Measurements from ENCODE around the gene FKRP.

The FKRP gene

GRCh38 chr19:46716672-46717033 is 29.2 kb upstream of the FKRP start:
- no peak for DNase-seq
- no peaks in the 10 kb centered on the region for H3K27me3 Mint-ChIP-seq
- H3K27ac Mint-ChIP-seq: peak overlapping the region; percentile 94
- peaks cover 64% of the 10 kb centered on the region for H3K36me3 Mint-ChIP-seq (ENCODE audit: low read depth)
- no peaks in the 10 kb centered on the region for H3K9me3 Mint-ChIP-seq
- H3K4me1 Mint-ChIP-seq (ENCODE audit: low read depth): peaks cover 47% of the 10 kb centered on the region
- H3K4me3 Mint-ChIP-seq: peak overlapping the region; percentile 93

DNA sequence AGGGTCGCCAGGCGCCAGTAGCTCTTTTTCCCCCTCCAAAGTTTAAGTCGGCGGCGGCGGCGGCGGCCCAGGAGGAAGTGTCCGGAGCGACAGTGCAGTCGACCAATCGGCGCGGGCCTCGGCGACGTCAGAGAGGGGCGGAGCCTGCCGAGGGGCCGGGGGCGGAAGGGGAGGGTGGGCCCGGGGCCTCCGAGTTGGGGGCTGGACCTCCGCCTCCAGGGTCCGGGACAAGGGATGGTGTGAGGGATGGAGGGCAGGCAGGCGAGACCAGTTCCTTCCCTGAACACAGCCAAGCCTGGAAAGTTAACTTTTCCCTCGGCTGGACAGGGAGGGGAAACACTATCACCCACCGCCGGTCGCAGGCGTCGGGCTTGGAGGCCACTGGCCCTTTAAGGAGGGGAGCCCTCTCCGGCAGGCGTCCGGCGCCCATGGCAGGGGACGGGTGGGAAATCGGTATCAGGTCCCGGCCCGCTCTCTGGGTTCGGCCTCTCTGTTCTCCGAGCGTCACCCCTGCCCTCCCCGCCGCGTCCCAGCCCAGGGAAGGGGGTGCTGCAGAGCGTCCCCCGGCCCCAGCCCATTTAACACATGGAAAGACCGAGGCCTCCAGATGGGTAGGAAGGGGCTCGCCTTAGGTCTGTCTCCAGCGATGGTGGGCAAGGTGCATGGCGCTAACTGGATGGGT is 28.7 kb upstream of the FKRP start, which contains the start of gene PRKD2:
PRKD2 (minus strand) TSS at position 81 of the 682 bp plus-strand sequence. CDS start 744 bp downstream, outside the sequence.
- H3K36me3 Mint-ChIP-seq (ENCODE audit: low read depth): peaks cover 70% of the 10 kb centered on the region
- peaks cover 49% of the 10 kb centered on the region for H3K4me1 Mint-ChIP-seq (ENCODE audit: low read depth)
- H3K9me3 Mint-ChIP-seq: no peaks in the 10 kb centered on the region
- no peaks in the 10 kb centered on the region for H3K27me3 Mint-ChIP-seq
- DNase-seq: peak; percentile 96
- peak within 1 kb of the TSS; percentile 94 for H3K27ac Mint-ChIP-seq
- peak within 1 kb of the TSS; percentile 93 for H3K4me3 Mint-ChIP-seq

GRCh38 chr19:46717716-46718143 is 28.1 kb upstream of the FKRP start:
- peak; percentile 60 for DNase-seq
- no peaks in the 10 kb centered on the region for H3K27me3 Mint-ChIP-seq
- H3K4me3 Mint-ChIP-seq: peak overlapping the region; percentile 93
- peak overlapping the region; percentile 94 for H3K27ac Mint-ChIP-seq
- no peaks in the 10 kb centered on the region for H3K9me3 Mint-ChIP-seq
- H3K4me1 Mint-ChIP-seq (ENCODE audit: low read depth): peaks cover 45% of the 10 kb centered on the region
- peaks cover 70% of the 10 kb centered on the region for H3K36me3 Mint-ChIP-seq (ENCODE audit: low read depth)

GRCh38 chr19:46718157-46718933 is 27.5 kb upstream of the FKRP start:
- Mint-ChIP-seq H3K36me3 (ENCODE audit: low read depth) (peaks cover 73% of the 10 kb centered on the region), H3K4me3 (peak overlapping the region; percentile 93), H3K4me1 (ENCODE audit: low read depth) (peaks cover 44% of the 10 kb centered on the region), H3K9me3 (no peaks in the 10 kb centered on the region), H3K27me3 (no peaks in the 10 kb centered on the region), H3K27ac (peak overlapping the region; percentile 94)
- DNase-seq: peak; percentile 71

- Mint-ChIP-seq H3K27me3 (no peaks in the 10 kb centered on the region), H3K9me3 (no peaks in the 10 kb centered on the region), H3K4me1 (ENCODE audit: low read depth) (peaks cover 39% of the 10 kb centered on the region), H3K4me3 (no peak overlapping the region), H3K27ac (peak overlapping the region; percentile 94), H3K36me3 (ENCODE audit: low read depth) (peaks cover 79% of the 10 kb centered on the region)
- DNase-seq: no peak
Observed at GRCh38 chr19:46718934-46719622, 26.8 kb upstream of the FKRP start.

DNA sequence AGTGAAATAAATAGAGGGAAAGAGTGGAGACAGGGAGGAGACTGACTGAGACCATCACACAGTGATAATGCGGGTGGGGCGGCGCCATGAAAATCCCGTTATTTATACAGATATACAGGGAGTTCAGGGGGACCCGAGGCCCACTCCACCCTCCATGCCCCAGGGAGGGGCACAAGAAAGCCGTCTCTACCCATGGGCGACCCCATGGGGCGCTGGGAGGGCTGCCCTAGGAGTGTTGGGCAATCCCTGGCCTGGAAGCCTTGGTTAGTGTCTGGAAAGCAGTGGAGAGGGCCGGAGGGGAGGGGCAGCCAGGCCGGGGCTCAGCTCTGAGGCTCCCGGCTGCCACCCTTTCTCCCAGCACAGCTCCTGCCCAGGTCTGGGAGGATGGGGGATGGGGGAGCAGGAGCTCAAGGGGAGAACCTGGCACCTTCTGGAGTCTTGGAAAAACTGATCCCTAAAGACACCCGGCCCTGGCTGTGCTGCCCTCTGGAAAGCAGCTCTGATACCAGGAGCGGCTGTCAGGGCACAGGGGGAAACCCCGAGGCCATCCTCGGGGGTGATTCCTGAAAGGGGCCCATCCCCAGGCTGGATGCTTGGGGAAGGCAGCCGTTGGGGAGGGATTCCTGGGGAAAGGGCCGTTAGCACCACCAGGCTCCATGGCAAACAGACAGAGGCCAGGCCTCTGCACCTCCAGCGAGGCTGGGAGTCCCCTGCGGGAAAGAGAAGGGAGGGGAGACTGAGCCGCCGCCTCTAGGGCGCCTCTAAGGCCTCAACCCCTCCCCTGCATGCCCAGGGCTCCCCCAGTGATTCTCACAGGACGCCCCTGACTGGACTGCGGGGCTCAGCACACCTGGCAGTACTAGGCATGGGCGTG is 26.0 kb upstream of the FKRP start:
- Mint-ChIP-seq H3K4me1 (ENCODE audit: low read depth) (peaks cover 34% of the 10 kb centered on the region), H3K4me3 (no peak overlapping the region), H3K9me3 (no peaks in the 10 kb centered on the region), H3K36me3 (ENCODE audit: low read depth) (peaks cover 86% of the 10 kb centered on the region), H3K27me3 (no peaks in the 10 kb centered on the region), H3K27ac (peak overlapping the region; percentile 11)
- no peak for DNase-seq

- Mint-ChIP-seq H3K36me3 (ENCODE audit: low read depth) (peaks cover 88% of the 10 kb centered on the region), H3K4me3 (no peak overlapping the region), H3K4me1 (ENCODE audit: low read depth) (peaks cover 27% of the 10 kb centered on the region), H3K27me3 (no peaks in the 10 kb centered on the region), H3K27ac (no peak overlapping the region), H3K9me3 (no peaks in the 10 kb centered on the region)
- DNase-seq: no peak
Observed at GRCh38 chr19:46720503-46721239, 25.2 kb upstream of the FKRP start.

GRCh38 chr19:46721269-46722003 is 24.4 kb upstream of the FKRP start:
- Mint-ChIP-seq H3K4me1 (ENCODE audit: low read depth) (peaks cover 24% of the 10 kb centered on the region), H3K4me3 (no peak overlapping the region), H3K36me3 (ENCODE audit: low read depth) (peaks cover 89% of the 10 kb centered on the region), H3K9me3 (no peaks in the 10 kb centered on the region), H3K27ac (peak overlapping the region; percentile 40), H3K27me3 (no peaks in the 10 kb centered on the region)
- DNase-seq: no peak

DNA sequence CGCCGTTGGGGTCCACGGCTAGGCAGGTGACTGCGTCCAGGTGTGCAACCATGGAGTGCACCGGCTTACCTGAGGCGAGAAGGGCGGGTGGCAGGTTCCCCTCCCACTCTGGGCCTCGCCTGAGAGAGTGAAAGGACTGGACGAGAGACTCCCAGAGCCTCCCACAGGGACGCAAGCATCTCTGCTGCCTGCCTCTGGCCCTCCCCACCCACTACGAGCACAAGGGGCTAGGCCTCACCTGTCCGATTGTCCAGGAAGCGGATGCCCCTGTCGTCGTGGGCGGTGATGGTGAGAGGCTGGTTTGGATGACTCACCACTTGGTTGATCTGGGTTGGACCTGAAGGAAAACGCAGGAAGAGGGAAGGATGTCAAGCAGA is 23.9 kb upstream of the FKRP start:
- Mint-ChIP-seq H3K27me3 (no peaks in the 10 kb centered on the region), H3K36me3 (ENCODE audit: low read depth) (peaks cover 90% of the 10 kb centered on the region), H3K4me3 (no peak overlapping the region), H3K4me1 (ENCODE audit: low read depth) (peaks cover 24% of the 10 kb centered on the region), H3K9me3 (no peaks in the 10 kb centered on the region), H3K27ac (no peak overlapping the region)
- DNase-seq: no peak

- H3K4me3 Mint-ChIP-seq: no peak overlapping the region
- H3K9me3 Mint-ChIP-seq: no peaks in the 10 kb centered on the region
- H3K27me3 Mint-ChIP-seq: no peaks in the 10 kb centered on the region
- no peak for DNase-seq
- no peak overlapping the region for H3K27ac Mint-ChIP-seq
- peaks cover 95% of the 10 kb centered on the region for H3K36me3 Mint-ChIP-seq (ENCODE audit: low read depth)
- peaks cover 23% of the 10 kb centered on the region for H3K4me1 Mint-ChIP-seq (ENCODE audit: low read depth)
Observed at GRCh38 chr19:46722421-46723022, 23.3 kb upstream of the FKRP start.

GRCh38 chr19:46723023-46723461 is 22.8 kb upstream of the FKRP start:
- H3K4me1 Mint-ChIP-seq (ENCODE audit: low read depth): peaks cover 18% of the 10 kb centered on the region
- peaks cover 93% of the 10 kb centered on the region for H3K36me3 Mint-ChIP-seq (ENCODE audit: low read depth)
- no peak overlapping the region for H3K27ac Mint-ChIP-seq
- no peak overlapping the region for H3K4me3 Mint-ChIP-seq
- H3K9me3 Mint-ChIP-seq: no peaks in the 10 kb centered on the region
- DNase-seq: no peak
- H3K27me3 Mint-ChIP-seq: no peaks in the 10 kb centered on the region

DNA sequence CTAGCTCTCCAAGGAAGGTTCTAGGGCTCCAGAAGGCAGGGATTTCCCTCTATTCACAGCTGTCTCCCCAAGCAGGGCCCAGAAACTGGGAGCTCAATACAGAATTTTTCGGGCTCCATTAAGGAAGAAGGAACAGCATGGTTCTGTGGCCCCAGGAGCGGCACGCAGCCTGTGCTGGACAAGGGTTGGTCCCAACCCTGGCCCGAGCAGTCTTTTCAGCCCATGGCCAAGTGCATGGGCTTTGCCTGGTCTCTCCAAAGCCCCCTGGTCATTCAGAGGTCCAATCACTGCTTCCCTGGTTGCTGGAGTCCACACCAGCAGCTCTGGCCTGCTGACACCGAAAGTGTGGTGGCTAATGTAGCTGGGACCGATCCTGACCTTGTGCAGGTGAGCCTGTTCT is 22.4 kb upstream of the FKRP start:
- Mint-ChIP-seq H3K27me3 (no peaks in the 10 kb centered on the region), H3K4me1 (ENCODE audit: low read depth) (peaks cover 14% of the 10 kb centered on the region), H3K9me3 (no peaks in the 10 kb centered on the region), H3K4me3 (no peak overlapping the region), H3K36me3 (ENCODE audit: low read depth) (peaks cover 92% of the 10 kb centered on the region), H3K27ac (no peak overlapping the region)
- no peak for DNase-seq

GRCh38 chr19:46724468-46724867 is 21.4 kb upstream of the FKRP start:
- Mint-ChIP-seq H3K4me1 (ENCODE audit: low read depth) (peaks cover 12% of the 10 kb centered on the region), H3K36me3 (ENCODE audit: low read depth) (peaks cover 93% of the 10 kb centered on the region), H3K4me3 (no peak overlapping the region), H3K9me3 (no peaks in the 10 kb centered on the region), H3K27ac (no peak overlapping the region), H3K27me3 (no peaks in the 10 kb centered on the region)
- DNase-seq: no peak
